Tibial artery (tissue), 4 donors: ENCODE measurements around the gene TCOF1.

Experiments
- DNase-seq, 2 donors: peaks; one replicate each; pipeline ENCODE4 v3.0.0-alpha.2; 2019
- H3K27ac ChIP-seq, 2 donors: fragments of 200-600 bp; sonication (generic) in 1 of 2; 1 replicate in 1 of 2; 2 replicates in 1 of 2; pipeline ENCODE4 v1.5.1; 2018 to 2019; ENCODE audit warnings: mild to moderate bottlenecking in 1 of 2
- H3K27me3 ChIP-seq, 2 donors: fragments of 200-600 bp; sonication (generic) in 1 of 2; one replicate each; pipeline versions ENCODE4 v1.5.1 to v1.6.0; 2016 to 2019
- H3K36me3 ChIP-seq, 3 donors: fragments of 200-600 bp; sonication (generic) in 2 of 3; one replicate each; pipeline ENCODE4 v1.5.1; 2016 to 2019; ENCODE audit warnings: mild to moderate bottlenecking in 2 of 3
- H3K4me1 ChIP-seq, 4 donors: fragments of 200-600 bp; sonication (generic) in 2 of 4; 1 replicate in 3 of 4; 2 replicates in 1 of 4; pipeline ENCODE4 v1.5.1; 2016 to 2019
- H3K4me3 ChIP-seq, 2 donors: fragments of 200-600 bp; sonication (generic) in 1 of 2; 1 replicate in 1 of 2; 2 replicates in 1 of 2; pipeline ENCODE4 v1.5.1; 2018 to 2019; ENCODE audit warnings: mild to moderate bottlenecking in 2 of 2
- H3K9me3 ChIP-seq, 3 donors: fragments of 200-600 bp; sonication (generic) in 1 of 3; one replicate each; pipeline ENCODE4 v1.5.1; 2016 to 2019
- CTCF ChIP-seq, 2 experiments: fragments of 200-600 bp in 1 of 2; fragments of 450-650 bp in 1 of 2; IDR thresholded peaks; one replicate each; pipeline ENCODE4 v1.5.1; 2017 to 2019; ENCODE audit warnings: antibody characterized with exemption in 2 of 2, mild to moderate bottlenecking in 1 of 2, moderate library complexity in 1 of 2
- intact Hi-C: fragments of 100-400 bp; cut with DNase I; formaldehyde crosslinking; loops from one replicate; pipeline ENCODE4 v1.15.0; 2023; ENCODE audit warnings: low total_unique reads

The TCOF1 gene

GRCh38 chr5:150440948-150441812, 83.7 kb downstream of the TCOF1 start:
- intact Hi-C loops = no loop called here
- Histone ChIP-seq H3K4me1 (peaks cover 0 to 11% (median 1%) of the 10 kb centered on the region in 4 donors), H3K27ac (no peak overlapping the region), H3K36me3 (peaks cover 31 to 53% (median 32%) of the 10 kb centered on the region in 3 donors), H3K4me3 (no peak overlapping the region), H3K9me3 (no peaks in the 10 kb centered on the region), H3K27me3 (no peaks in the 10 kb centered on the region)
- no peak for TF ChIP-seq CTCF (IDR thresholded peaks at IDR 0.05)
- DNase-seq = no peak

GRCh38 chr5:150441813-150442698, 84.6 kb downstream of the TCOF1 start:
- DNase-seq = no peak
- Histone ChIP-seq H3K9me3 (no peaks in the 10 kb centered on the region), H3K4me1 (peaks cover 0 to 19% (median under 1%) of the 10 kb centered on the region in 4 donors), H3K27me3 (no peaks in the 10 kb centered on the region), H3K36me3 (peaks cover 40 to 62% (median 41%) of the 10 kb centered on the region in 3 donors), H3K27ac (no peak overlapping the region), H3K4me3 (no peak overlapping the region)
- intact Hi-C loops = no loop called here
- no peak for TF ChIP-seq CTCF (IDR thresholded peaks at IDR 0.05)

- Histone ChIP-seq H3K36me3 (peaks cover 46 to 68% (median 48%) of the 10 kb centered on the region in 3 donors), H3K27me3 (no peaks in the 10 kb centered on the region), H3K4me1 (peaks cover 0 to 20% (median 3%) of the 10 kb centered on the region in 4 donors), H3K27ac (no peak overlapping the region), H3K9me3 (no peaks in the 10 kb centered on the region), H3K4me3 (no peak overlapping the region)
- no peak for DNase-seq
- TF ChIP-seq CTCF (IDR thresholded peaks at IDR 0.05) = no peak
- intact Hi-C loops = no loop called here
Observed at GRCh38 chr5:150442699-150443080, 85.2 kb downstream of the TCOF1 start.

GRCh38 chr5:150443242-150444075, 86.0 kb downstream of the TCOF1 start:
- no peaks in the 10 kb centered on the region for H3K27me3 ChIP-seq
- no peak overlapping the region for H3K27ac ChIP-seq
- TF ChIP-seq CTCF (IDR thresholded peaks at IDR 0.05) = no peak
- no peak for DNase-seq
- H3K4me3 ChIP-seq = no peak overlapping the region
- intact Hi-C loops = no loop called here
- H3K4me1 ChIP-seq = peaks cover 0 to 28% (median 10%) of the 10 kb centered on the region in 4 donors
- peaks cover 48 to 70% (median 48%) of the 10 kb centered on the region in 3 donors for H3K36me3 ChIP-seq
- no peaks in the 10 kb centered on the region for H3K9me3 ChIP-seq

- no peaks in the 10 kb centered on the region for H3K27me3 ChIP-seq
- H3K27ac ChIP-seq = no peak overlapping the region
- H3K4me1 ChIP-seq = peaks cover 0 to 32% (median 14%) of the 10 kb centered on the region in 4 donors
- peaks cover 48 to 70% (median 48%) of the 10 kb centered on the region in 3 donors for H3K36me3 ChIP-seq
- H3K9me3 ChIP-seq = no peaks in the 10 kb centered on the region
- intact Hi-C loops = no loop called here
- DNase-seq = no peak
- no peak overlapping the region for H3K4me3 ChIP-seq
- TF ChIP-seq CTCF (IDR thresholded peaks at IDR 0.05) = no peak
Observed at GRCh38 chr5:150444770-150445169, 87.3 kb downstream of the TCOF1 start.
